ENCODE results near the gene SLC6A13. TPM values are rescaled to one million over a fixed set of nuclear protein-coding genes. Genes with fewer than 3 reads are reported as not detected.

The SLC6A13 gene
- total and polyA plus RNA-seq, 10 of the 15 experiments (the other 5 are each of a cell fraction or from before 2014, with no cell fraction given): 0.18 to 1.2 (median 0.20) TPM; not detected in 3

GRCh38 chr12:271161-271560 is 8.5 kb upstream of the SLC6A13 start:
- in situ Hi-C loops (cut with MboI) (no loop called here), intact Hi-C loops (cut with micrococcal nuclease; ENCODE audit: unreplicated experiment) (no loop called here)
- TF ChIP-seq IRF4 (IDR thresholded peaks at IDR 0.05; ENCODE audit: low read depth, low read length): no peak
- no peak for TF ChIP-seq RBBP5 (conservative IDR thresholded peaks at IDR 0.05)
- TF ChIP-seq NBN (IDR thresholded peaks at IDR 0.05): no peak
- no peak for TF ChIP-seq RAD51 (IDR thresholded peaks at IDR 0.05)
- no peak for TF ChIP-seq MEF2B (IDR thresholded peaks at IDR 0.05; ENCODE audit: partially characterized antibody, poor library complexity, severe bottlenecking)
- no peak for TF ChIP-seq CREM (IDR thresholded peaks at IDR 0.05; ENCODE audit: low read depth)
- no peak for TF ChIP-seq TAF1 (IDR thresholded peaks at IDR 0.05; ENCODE audit: borderline replicate concordance, low read depth, low read length)
- no peak for TF ChIP-seq MYB (IDR thresholded peaks at IDR 0.05; ENCODE audit: borderline replicate concordance, low read depth, low read length)
- TF ChIP-seq SMARCA5 (IDR thresholded peaks at IDR 0.05): no peak
- no peak for TF ChIP-seq JUNB (IDR thresholded peaks at IDR 0.05)
- no peak for TF ChIP-seq CEBPB (IDR thresholded peaks at IDR 0.05; ENCODE audit: borderline replicate concordance in 1 of 2, low read depth in 2 of 2, low read length in 2 of 2)
- no peak for TF ChIP-seq ZBTB4 (CRISPR knock-in tag; IDR thresholded peaks at IDR 0.05)
- no peak for TF ChIP-seq CHD2 (IDR thresholded peaks at IDR 0.05; ENCODE audit: borderline replicate concordance, low read depth, low read length)
- TF ChIP-seq TCF7 (IDR thresholded peaks at IDR 0.05; ENCODE audit: borderline replicate concordance): no peak
- TF ChIP-seq BCL11A (IDR thresholded peaks at IDR 0.05; ENCODE audit: low read depth, low read length): no peak
- TF ChIP-seq ATF2 (IDR thresholded peaks at IDR 0.05; ENCODE audit: low read length): no peak
- no peak for TF ChIP-seq ESRRA (IDR thresholded peaks at IDR 0.05; ENCODE audit: low read length)
- TF ChIP-seq NFYB (IDR thresholded peaks at IDR 0.05; ENCODE audit: insufficient read depth, low read depth, low read length): no peak
- TF ChIP-seq POLR2A (IDR thresholded peaks at IDR 0.05; ENCODE audit: low read depth, low read length): no peak
- no peak for TF ChIP-seq CBX5 (IDR thresholded peaks at IDR 0.05; ENCODE audit: low read depth)
- ChIA-PET CTCF (no interaction called here), SMC1A (ENCODE audit: uncharacterized antibody, unreplicated experiment) (no interaction called here), POLR2A (no interaction called here), RAD21 (ENCODE audit: unreplicated experiment) (no interaction called here)
- DNase-seq (ENCODE audit: low read depth, low spot score): no peak
- FAIRE-seq: no peak
- H3K79me2 ChIP-seq (ENCODE audit: control insufficient read depth, insufficient read depth, low read length): no peaks in the 10 kb centered on the region
- 59% methylated on average over 2 of the region's 4 CpGs for WGBS (ENCODE audit: insufficient coverage, insufficient replicate concordance, low lambda C conversion rate, missing lambda C conversion rate)
- H4K20me1 ChIP-seq (ENCODE audit: control insufficient read depth, insufficient read depth): no peaks in the 10 kb centered on the region
- H3K4me1 ChIP-seq (ENCODE audit: control insufficient read depth, insufficient read depth, low read length): peaks cover 6% of the 10 kb centered on the region; the same call in 1 of the 2 replicates
- no peak overlapping the region for H3K27ac ChIP-seq (ENCODE audit: control insufficient read depth, insufficient read depth)
- no peak overlapping the region for H2AFZ ChIP-seq (ENCODE audit: control insufficient read depth, low read depth, low read length)
- no peaks in the 10 kb centered on the region for H3K9me3 ChIP-seq (replicated peaks; ENCODE audit: control insufficient read depth, insufficient read depth, low read length)
- no peaks in the 10 kb centered on the region for H3K36me3 ChIP-seq (ENCODE audit: control insufficient read depth in 2 of 2, insufficient read depth in 2 of 2, low read length in 1 of 2)
- H3K9ac ChIP-seq (ENCODE audit: control insufficient read depth, insufficient read depth, low read length): no peak overlapping the region
- no peak overlapping the region for H3K4me2 ChIP-seq (ENCODE audit: control insufficient read depth, insufficient read depth)
- no TSS peak for BruUV-seq (replicated peaks)
- H3K4me3 ChIP-seq: no peak overlapping the region
- H3K27me3 ChIP-seq (replicated peaks in 1 of 2; ENCODE audit: control insufficient read depth in 2 of 2, insufficient read depth in 2 of 2, low read length in 1 of 2): no peaks in the 10 kb centered on the region
- ATAC-seq: no peak
